Stomach (tissue), 4 donors: ENCODE data around the gene RERE.

Experiments used
- EP300 ChIP-seq: sonication (generic); formaldehyde crosslinking; IDR thresholded peaks from one replicate; pipeline ENCODE4 v1.6.1; 2017; ENCODE audit warnings: antibody characterized with exemption
- POLR2A ChIP-seq, 4 donors: fragments of 450-650 bp; IDR thresholded peaks; one replicate each; pipeline ENCODE4 v1.6.1; 2016; ENCODE audit warnings: antibody characterized with exemption in 4 of 4, control low read depth in 2 of 4, mild to moderate bottlenecking in 1 of 4, moderate library complexity in 1 of 4
- TF ChIP-seq, protein P1 (sequence below), 7 experiments: fragments of 450-650 bp in 4 of 7; fragments of 200-600 bp in 3 of 7; sonication (generic) in 3 of 7; IDR thresholded peaks; one replicate each; pipeline ENCODE4 v1.5.1; 2016 to 2019; ENCODE audit warnings: antibody characterized with exemption in 7 of 7, control low read depth in 2 of 7, mild to moderate bottlenecking in 1 of 7

DNA sequence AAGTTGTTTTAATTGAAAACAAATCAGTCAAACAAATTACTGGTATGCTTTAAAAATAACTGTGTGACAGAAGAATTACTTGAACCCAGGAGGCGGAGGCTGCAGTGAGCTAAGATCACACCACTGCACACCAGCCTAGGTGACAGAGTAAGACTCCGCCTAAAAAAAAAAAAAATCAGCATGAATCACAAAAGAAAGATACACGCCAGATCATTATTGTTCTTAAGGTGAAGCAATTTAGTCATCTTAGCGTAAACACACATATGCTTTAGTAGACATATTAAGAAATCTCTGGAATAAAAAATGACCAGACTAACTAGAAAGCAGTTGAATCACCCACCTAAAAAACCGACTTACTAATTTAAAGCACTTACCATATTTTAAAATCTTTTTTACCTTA, 20.2 kb downstream of the RERE start:
- TF ChIP-seq, protein P1, sequence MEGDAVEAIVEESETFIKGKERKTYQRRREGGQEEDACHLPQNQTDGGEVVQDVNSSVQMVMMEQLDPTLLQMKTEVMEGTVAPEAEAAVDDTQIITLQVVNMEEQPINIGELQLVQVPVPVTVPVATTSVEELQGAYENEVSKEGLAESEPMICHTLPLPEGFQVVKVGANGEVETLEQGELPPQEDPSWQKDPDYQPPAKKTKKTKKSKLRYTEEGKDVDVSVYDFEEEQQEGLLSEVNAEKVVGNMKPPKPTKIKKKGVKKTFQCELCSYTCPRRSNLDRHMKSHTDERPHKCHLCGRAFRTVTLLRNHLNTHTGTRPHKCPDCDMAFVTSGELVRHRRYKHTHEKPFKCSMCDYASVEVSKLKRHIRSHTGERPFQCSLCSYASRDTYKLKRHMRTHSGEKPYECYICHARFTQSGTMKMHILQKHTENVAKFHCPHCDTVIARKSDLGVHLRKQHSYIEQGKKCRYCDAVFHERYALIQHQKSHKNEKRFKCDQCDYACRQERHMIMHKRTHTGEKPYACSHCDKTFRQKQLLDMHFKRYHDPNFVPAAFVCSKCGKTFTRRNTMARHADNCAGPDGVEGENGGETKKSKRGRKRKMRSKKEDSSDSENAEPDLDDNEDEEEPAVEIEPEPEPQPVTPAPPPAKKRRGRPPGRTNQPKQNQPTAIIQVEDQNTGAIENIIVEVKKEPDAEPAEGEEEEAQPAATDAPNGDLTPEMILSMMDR (IDR thresholded peaks at IDR 0.05), result no peak
- TF ChIP-seq POLR2A (IDR thresholded peaks at IDR 0.05), result no peak
- TF ChIP-seq EP300, result no peak
